HFFc6 (cell line): ENCODE results near the gene EFHC1. TPM values are rescaled to one million over a fixed set of nuclear protein-coding genes. Genes with fewer than 3 reads are reported as not detected.
A peak's percentile ranks its signal among the peaks of the same experiment; 100 is the strongest.

ENCODE experiments used
- DNase-seq: peaks from one replicate; pipeline ENCODE4 v3.0.0-alpha.2; 2018
- H3K27ac Mint-ChIP-seq: 2 replicates; pipeline ENCODE4 v1.8.0; 2020; ENCODE audit warnings: mild to moderate bottlenecking, mixed read lengths
- H3K27me3 Mint-ChIP-seq: 2 replicates; pipeline ENCODE4 v1.8.0; 2021; ENCODE audit warnings: mild to moderate bottlenecking, moderate library complexity, mixed read lengths; ENCODE audit not compliant: insufficient read depth
- H3K36me3 Mint-ChIP-seq: 2 replicates; pipeline ENCODE4 v1.8.0; 2021; ENCODE audit warnings: low read depth, mixed read lengths
- H3K4me1 Mint-ChIP-seq: 2 replicates; pipeline ENCODE4 v1.8.0; 2020; ENCODE audit warnings: low read depth, mixed read lengths
- H3K4me3 Mint-ChIP-seq: 2 replicates; pipeline ENCODE4 v1.8.0; 2020; ENCODE audit warnings: mild to moderate bottlenecking, moderate library complexity, mixed read lengths
- H3K9me3 Mint-ChIP-seq: 2 replicates; pipeline ENCODE4 v1.8.0; 2020; ENCODE audit warnings: mild to moderate bottlenecking, mixed read lengths
- total RNA-seq, 6 experiments: library from RNA; stranded (reverse); fragmentation: NEBNext Ultra II Directional; extraction: Animal tissue kit (Norgen Biotek cat#: 25700); gene quantifications; 2 replicates in 1 of 6; 3 replicates in 5 of 6; pipeline ENCODE4 v1.2.3, GENCODE V29; 2021
- TF ChIP-seq, protein P1 (sequence below): fragments of 200-600 bp; sonication (generic); IDR thresholded peaks from 2 replicates; pipeline ENCODE4 v1.5.0; 2021; ENCODE audit warnings: antibody characterized with exemption, mild to moderate bottlenecking

The EFHC1 gene
- total RNA-seq, 6 experiments from 2014 or later = 10.0 to 17.3 (median 13.8) TPM

DNA sequence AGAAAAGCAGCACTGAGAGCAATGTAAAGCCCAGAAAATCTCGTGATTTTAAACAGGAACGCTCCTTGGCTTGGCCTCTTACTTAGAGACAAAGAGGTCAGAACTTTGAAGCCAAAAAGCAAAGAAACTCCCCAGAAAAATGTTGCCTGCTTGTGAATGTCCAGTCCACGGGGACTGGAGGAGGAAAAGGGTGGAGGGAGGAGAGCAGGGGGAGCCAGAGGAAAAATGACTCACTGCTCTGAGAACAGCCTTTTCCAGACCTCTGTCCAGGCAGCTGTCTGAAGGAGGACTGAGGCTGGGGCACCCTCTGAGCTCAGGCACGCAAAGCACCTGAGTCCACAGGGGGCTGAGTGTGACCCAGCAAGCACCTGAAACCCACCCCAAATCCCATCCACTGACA is 92.1 kb downstream of the EFHC1 start:
- peak overlapping the region; percentile 98 for H3K27ac Mint-ChIP-seq
- H3K4me1 Mint-ChIP-seq = peaks cover 100% of the 10 kb centered on the region
- DNase-seq = peak; percentile 83
- H3K36me3 Mint-ChIP-seq = peaks cover 94% of the 10 kb centered on the region
- TF ChIP-seq, protein P1, sequence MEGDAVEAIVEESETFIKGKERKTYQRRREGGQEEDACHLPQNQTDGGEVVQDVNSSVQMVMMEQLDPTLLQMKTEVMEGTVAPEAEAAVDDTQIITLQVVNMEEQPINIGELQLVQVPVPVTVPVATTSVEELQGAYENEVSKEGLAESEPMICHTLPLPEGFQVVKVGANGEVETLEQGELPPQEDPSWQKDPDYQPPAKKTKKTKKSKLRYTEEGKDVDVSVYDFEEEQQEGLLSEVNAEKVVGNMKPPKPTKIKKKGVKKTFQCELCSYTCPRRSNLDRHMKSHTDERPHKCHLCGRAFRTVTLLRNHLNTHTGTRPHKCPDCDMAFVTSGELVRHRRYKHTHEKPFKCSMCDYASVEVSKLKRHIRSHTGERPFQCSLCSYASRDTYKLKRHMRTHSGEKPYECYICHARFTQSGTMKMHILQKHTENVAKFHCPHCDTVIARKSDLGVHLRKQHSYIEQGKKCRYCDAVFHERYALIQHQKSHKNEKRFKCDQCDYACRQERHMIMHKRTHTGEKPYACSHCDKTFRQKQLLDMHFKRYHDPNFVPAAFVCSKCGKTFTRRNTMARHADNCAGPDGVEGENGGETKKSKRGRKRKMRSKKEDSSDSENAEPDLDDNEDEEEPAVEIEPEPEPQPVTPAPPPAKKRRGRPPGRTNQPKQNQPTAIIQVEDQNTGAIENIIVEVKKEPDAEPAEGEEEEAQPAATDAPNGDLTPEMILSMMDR = no peak
- H3K9me3 Mint-ChIP-seq = peaks cover 4% of the 10 kb centered on the region; the same call in 1 of the 2 replicates
- H3K4me3 Mint-ChIP-seq = peak overlapping the region; percentile 80
- H3K27me3 Mint-ChIP-seq = peaks cover 25% of the 10 kb centered on the region

DNA sequence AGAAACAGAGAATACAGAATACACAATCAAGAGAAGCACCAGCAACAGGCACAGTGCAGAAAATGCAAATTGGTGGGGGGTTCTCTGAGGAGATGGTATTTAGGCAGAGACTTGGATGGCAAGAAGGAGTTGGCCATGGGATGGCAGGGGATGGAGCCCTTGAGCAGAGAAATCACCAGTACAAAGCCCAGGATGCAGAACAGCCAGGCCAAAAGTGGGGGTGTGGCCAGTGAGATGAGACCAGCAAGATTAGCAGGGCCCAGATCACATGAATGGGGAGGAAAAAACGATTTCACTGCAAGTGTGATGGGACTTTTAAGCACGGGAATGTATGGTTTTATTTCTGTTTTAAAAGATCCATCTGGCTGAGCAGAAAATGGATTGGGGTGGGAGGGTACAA is 93.3 kb downstream of the EFHC1 start:
- TF ChIP-seq, protein P1 = no peak
- Mint-ChIP-seq H3K36me3 (peaks cover 92% of the 10 kb centered on the region), H3K4me1 (peaks cover 100% of the 10 kb centered on the region), H3K9me3 (no peaks in the 10 kb centered on the region), H3K4me3 (peak overlapping the region; percentile 55), H3K27me3 (peaks cover 19% of the 10 kb centered on the region), H3K27ac (peak overlapping the region; percentile 98)
- no peak for DNase-seq

DNA sequence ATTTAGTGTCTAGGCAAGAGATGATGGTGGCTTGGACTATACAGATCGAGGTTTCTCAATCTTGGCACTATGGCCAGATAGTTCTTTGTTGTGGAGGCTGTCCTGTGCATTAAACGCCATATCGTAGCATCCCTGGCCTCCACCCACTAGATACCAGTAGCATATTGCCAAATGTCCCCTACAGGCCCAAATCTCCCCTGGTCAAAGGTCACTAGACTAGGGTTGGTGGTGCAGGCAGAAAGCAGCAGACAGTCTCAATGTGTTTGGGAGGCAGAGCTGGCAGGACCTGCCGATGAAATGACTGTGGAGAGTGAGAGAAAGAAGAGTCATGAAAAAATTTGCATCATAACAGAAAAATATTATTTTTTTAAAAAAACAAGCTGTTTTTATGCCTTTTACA is 93.8 kb downstream of the EFHC1 start:
- peak overlapping the region; percentile 98 for H3K27ac Mint-ChIP-seq
- peaks cover 92% of the 10 kb centered on the region for H3K36me3 Mint-ChIP-seq
- peaks cover 100% of the 10 kb centered on the region for H3K4me1 Mint-ChIP-seq
- peaks cover 19% of the 10 kb centered on the region for H3K27me3 Mint-ChIP-seq
- no peaks in the 10 kb centered on the region for H3K9me3 Mint-ChIP-seq
- peak overlapping the region; percentile 55 for H3K4me3 Mint-ChIP-seq
- TF ChIP-seq, protein P1 = no peak
- DNase-seq = no peak

DNA sequence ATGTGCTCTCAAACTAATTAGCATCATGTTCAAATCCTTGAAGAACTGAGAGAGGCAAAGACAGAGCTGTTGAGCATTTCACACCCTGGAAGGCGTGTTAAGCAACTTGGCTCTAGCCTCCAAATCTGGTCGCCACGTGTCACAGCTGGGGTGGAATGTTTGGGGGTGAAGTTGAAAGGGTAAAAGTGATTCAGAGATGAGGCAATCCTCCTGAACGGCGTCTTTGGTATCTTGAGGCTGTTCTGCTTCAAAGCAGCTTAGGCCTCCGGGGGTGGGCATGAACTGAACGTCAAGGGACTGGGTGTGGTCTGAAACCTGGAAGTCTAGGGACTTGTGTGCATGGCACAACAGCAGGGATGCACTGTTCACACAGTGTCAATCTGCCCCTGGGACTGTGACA is 94.4 kb downstream of the EFHC1 start:
- peaks cover 92% of the 10 kb centered on the region for H3K36me3 Mint-ChIP-seq
- TF ChIP-seq, protein P1 = no peak
- H3K4me3 Mint-ChIP-seq = peak overlapping the region; percentile 17
- peaks cover 18% of the 10 kb centered on the region for H3K27me3 Mint-ChIP-seq
- no peaks in the 10 kb centered on the region for H3K9me3 Mint-ChIP-seq
- peak overlapping the region; percentile 98 for H3K27ac Mint-ChIP-seq
- DNase-seq = peak; percentile 64
- peaks cover 100% of the 10 kb centered on the region for H3K4me1 Mint-ChIP-seq

DNA sequence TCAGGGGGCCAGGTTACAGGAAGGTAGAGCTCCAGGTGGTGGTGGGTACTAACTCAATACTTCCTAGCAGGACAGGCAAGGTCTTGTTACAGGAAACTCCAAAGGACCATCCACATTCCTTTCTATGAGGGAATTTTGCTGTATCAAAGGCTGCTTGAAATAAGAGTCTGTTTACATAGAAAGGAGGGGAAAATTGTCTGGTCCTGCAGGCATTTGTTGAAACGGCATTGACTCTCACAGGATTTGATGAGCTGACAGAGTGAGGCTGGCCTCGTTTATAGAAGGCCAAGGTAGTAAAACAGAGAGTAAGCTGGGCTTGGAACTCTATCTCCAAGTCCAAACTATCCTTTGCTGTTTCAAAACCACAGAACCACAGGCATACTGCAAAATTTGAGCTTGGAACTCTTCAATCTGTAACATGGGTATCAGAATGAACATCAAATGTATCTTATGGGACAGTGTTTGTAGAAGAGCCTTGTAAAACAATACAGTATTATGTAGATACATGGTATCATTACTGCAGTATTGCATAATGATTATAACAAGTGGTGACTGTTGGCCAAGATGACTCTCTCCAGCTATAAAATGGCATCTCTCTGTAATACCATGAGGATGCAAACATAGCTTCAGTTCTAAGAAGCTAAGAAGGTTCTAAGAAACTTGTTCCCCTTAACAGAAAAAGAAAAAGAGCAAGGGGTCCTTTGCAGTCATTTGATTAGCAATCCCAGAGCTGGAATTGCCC is 95.2 kb downstream of the EFHC1 start:
- H3K27me3 Mint-ChIP-seq = peaks cover 16% of the 10 kb centered on the region
- peaks cover 100% of the 10 kb centered on the region for H3K4me1 Mint-ChIP-seq
- peak overlapping the region; percentile 98 for H3K27ac Mint-ChIP-seq
- no peak for DNase-seq
- TF ChIP-seq, protein P1 = no peak
- peak overlapping the region; percentile 17 for H3K4me3 Mint-ChIP-seq
- H3K9me3 Mint-ChIP-seq = no peaks in the 10 kb centered on the region
- H3K36me3 Mint-ChIP-seq = peaks cover 93% of the 10 kb centered on the region
